Central memory CD8-positive, alpha-beta T cell (primary cell): ENCODE measurements around the gene SERPINB1.

Source experiments
- ATAC-seq: fragments of 150-1000 bp; cut with Tn5 transposase; replicated peaks from 2 replicates; pipeline ENCODE4 v1.10.0; 2022; ENCODE audit warnings: mild to moderate bottlenecking, moderate FRiP score, moderate number of reproducible peaks; ENCODE audit not compliant: poor library complexity, severe bottlenecking; ENCODE audit errors: extremely low read depth
- DNase-seq, 2 donors: peaks; one replicate each; pipeline ENCODE4 v3.0.0; 2021; ENCODE audit warnings: low spot score in 2 of 2
- H3K27ac Mint-ChIP-seq: one replicate; pipeline ENCODE4 v1.8.0; 2022; ENCODE audit warnings: low read depth, mild to moderate bottlenecking, moderate library complexity, mixed read lengths
- H3K27me3 Mint-ChIP-seq: one replicate; pipeline ENCODE4 v1.8.0; 2022; ENCODE audit warnings: mixed read lengths
- H3K36me3 Mint-ChIP-seq: one replicate; pipeline ENCODE4 v1.8.0; 2022; ENCODE audit warnings: mild to moderate bottlenecking, moderate library complexity, mixed read lengths; ENCODE audit not compliant: insufficient read depth
- H3K4me1 Mint-ChIP-seq: one replicate; pipeline ENCODE4 v1.8.0; 2022; ENCODE audit warnings: mixed read lengths
- H3K4me3 Mint-ChIP-seq: one replicate; pipeline ENCODE4 v1.8.0; 2022; ENCODE audit warnings: mild to moderate bottlenecking, moderate library complexity, mixed read lengths
- H3K9me3 Mint-ChIP-seq: one replicate; pipeline ENCODE4 v1.8.0; 2022; ENCODE audit warnings: mixed read lengths

The SERPINB1 gene

GRCh38 chr6:2790588-2791449 is 50.8 kb downstream of the SERPINB1 start:
- Mint-ChIP-seq H3K36me3 (peaks cover 8% of the 10 kb centered on the region), H3K4me3 (no peak overlapping the region), H3K4me1 (peaks cover 36% of the 10 kb centered on the region), H3K9me3 (no peaks in the 10 kb centered on the region), H3K27me3 (no peaks in the 10 kb centered on the region), H3K27ac (no peak overlapping the region)
- peak in 1 of 2 donors; percentile 22 for DNase-seq
- peak; percentile 55 for ATAC-seq

DNA sequence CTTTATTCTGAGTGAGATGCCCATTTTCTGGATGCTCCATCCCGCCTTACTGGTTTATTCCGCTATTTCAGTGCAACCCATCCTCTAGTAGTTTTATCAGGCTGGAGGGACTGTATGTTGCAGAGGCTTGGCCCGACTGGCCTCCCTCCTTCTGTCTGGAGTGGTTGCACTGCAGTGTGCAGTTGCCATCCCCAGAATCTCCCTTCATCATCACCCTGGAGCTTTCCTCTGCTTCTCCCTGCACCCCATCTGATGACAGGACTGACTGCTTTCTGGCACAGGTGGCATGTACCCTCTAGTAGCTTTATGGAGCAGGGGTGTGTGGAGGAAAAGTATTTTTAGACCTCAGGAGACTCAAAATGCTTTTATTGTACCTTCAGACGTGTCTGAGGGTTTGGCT is 55.4 kb downstream of the SERPINB1 start:
- H3K4me1 Mint-ChIP-seq, result peaks cover 13% of the 10 kb centered on the region
- H3K36me3 Mint-ChIP-seq, result peaks cover 22% of the 10 kb centered on the region
- DNase-seq (no peak), ATAC-seq (no peak)
- no peaks in the 10 kb centered on the region for H3K9me3 Mint-ChIP-seq
- H3K27me3 Mint-ChIP-seq, result no peaks in the 10 kb centered on the region
- H3K4me3 Mint-ChIP-seq, result no peak overlapping the region
- no peak overlapping the region for H3K27ac Mint-ChIP-seq

GRCh38 chr6:2784930-2785329 is 56.7 kb downstream of the SERPINB1 start:
- H3K27me3 Mint-ChIP-seq, result no peaks in the 10 kb centered on the region

GRCh38 chr6:2784061-2784460 is 57.6 kb downstream of the SERPINB1 start:
- Mint-ChIP-seq H3K27me3 (no peaks in the 10 kb centered on the region), H3K9me3 (no peaks in the 10 kb centered on the region), H3K4me3 (no peak overlapping the region), H3K36me3 (peaks cover 34% of the 10 kb centered on the region), H3K4me1 (peaks cover 11% of the 10 kb centered on the region), H3K27ac (no peak overlapping the region)
- no peak for DNase-seq
- no peak for ATAC-seq

More at GRCh38 chr6:2784930-2785329, 56.7 kb downstream of the SERPINB1 start:
- no peaks in the 10 kb centered on the region for H3K9me3 Mint-ChIP-seq
- no peak overlapping the region for H3K27ac Mint-ChIP-seq
- DNase-seq (no peak), ATAC-seq (no peak)
- peaks cover 28% of the 10 kb centered on the region for H3K36me3 Mint-ChIP-seq
- no peak overlapping the region for H3K4me3 Mint-ChIP-seq
- peaks cover 11% of the 10 kb centered on the region for H3K4me1 Mint-ChIP-seq

GRCh38 chr6:2783188-2783963 is 58.3 kb downstream of the SERPINB1 start:
- H3K27ac Mint-ChIP-seq, result no peak overlapping the region
- H3K9me3 Mint-ChIP-seq, result no peaks in the 10 kb centered on the region
- DNase-seq (no peak), ATAC-seq (no peak)
- peaks cover 14% of the 10 kb centered on the region for H3K4me1 Mint-ChIP-seq
- no peaks in the 10 kb centered on the region for H3K27me3 Mint-ChIP-seq
- no peak overlapping the region for H3K4me3 Mint-ChIP-seq
- peaks cover 35% of the 10 kb centered on the region for H3K36me3 Mint-ChIP-seq

GRCh38 chr6:2782825-2783187 is 58.9 kb downstream of the SERPINB1 start:
- Mint-ChIP-seq H3K36me3 (peaks cover 36% of the 10 kb centered on the region), H3K27ac (no peak overlapping the region), H3K4me3 (no peak overlapping the region), H3K4me1 (peaks cover 20% of the 10 kb centered on the region), H3K27me3 (no peaks in the 10 kb centered on the region), H3K9me3 (no peaks in the 10 kb centered on the region)
- ATAC-seq (no peak), DNase-seq (no peak)

- H3K4me3 Mint-ChIP-seq, result no peak overlapping the region
- no peak overlapping the region for H3K27ac Mint-ChIP-seq
- no peaks in the 10 kb centered on the region for H3K9me3 Mint-ChIP-seq
- ATAC-seq, result no peak
- no peaks in the 10 kb centered on the region for H3K27me3 Mint-ChIP-seq
- peaks cover 25% of the 10 kb centered on the region for H3K4me1 Mint-ChIP-seq
- no peak for DNase-seq
- peaks cover 35% of the 10 kb centered on the region for H3K36me3 Mint-ChIP-seq
Measured at GRCh38 chr6:2782356-2782708, 59.3 kb downstream of the SERPINB1 start.
